ENCODE results near the gene CTNND2.

CTNND2 gene

GRCh38 chr5:11148810-11149539 lies 755.3 kb downstream of the CTNND2 start:
- H3K36me3 ChIP-seq (ENCODE audit: control insufficient read depth in 2 of 2, insufficient read depth in 1 of 2, low read length in 2 of 2) = no peaks in the 10 kb centered on the region
- CTCF ChIA-PET = no interaction called here
- POLR2A ChIA-PET = no interaction called here
- no peaks in the 10 kb centered on the region for H3K9me3 ChIP-seq (ENCODE audit: control insufficient read depth, insufficient read depth, low read depth, low read length)
- TF ChIP-seq GLIS2 (tag by site-specific recombination; IDR thresholded peaks at IDR 0.05) (no peak), ZBTB1 (tag by site-specific recombination; IDR thresholded peaks at IDR 0.05) (no peak), ZNF600 (tag by site-specific recombination; IDR thresholded peaks at IDR 0.05) (no peak)
- H3K27ac ChIP-seq (ENCODE audit: extremely low read depth, low read depth, low read length) = no peak overlapping the region
- H3K4me1 ChIP-seq (ENCODE audit: control insufficient read depth, insufficient read depth, low read length) = no peaks in the 10 kb centered on the region
- no peak overlapping the region for H3K4me3 ChIP-seq (ENCODE audit: low read depth, low read length)

DNA sequence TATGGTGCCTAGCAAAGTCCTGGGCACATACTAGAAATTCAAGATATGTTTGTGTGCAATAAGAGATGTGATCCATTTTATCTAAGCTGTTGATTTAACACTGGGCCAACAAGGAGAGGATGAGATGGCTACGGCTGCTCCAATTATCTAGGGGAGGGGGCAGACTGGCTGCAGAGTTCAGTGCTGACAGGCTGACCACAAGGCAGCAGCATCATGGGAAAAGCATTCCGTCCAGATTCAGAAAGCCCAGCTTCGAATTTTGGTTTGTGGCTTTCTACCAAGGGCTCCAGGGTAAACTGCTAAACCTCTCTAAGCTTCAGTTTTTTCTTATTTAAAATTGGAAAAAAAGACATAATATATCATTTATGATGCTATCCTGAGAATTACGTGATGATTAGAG lies 758.1 kb downstream of the CTNND2 start:
- TF ChIP-seq ZNF660 (tag by site-specific recombination; IDR thresholded peaks at IDR 0.05) (no peak), ZBTB8A (tag by site-specific recombination; IDR thresholded peaks at IDR 0.05) (no peak), ZNF26 (tag by site-specific recombination; IDR thresholded peaks at IDR 0.05) (no peak), ZNF473 (tag by site-specific recombination; IDR thresholded peaks at IDR 0.05) (no peak), ZNF621 (tag by site-specific recombination; IDR thresholded peaks at IDR 0.05) (no peak), SCRT2 (tag by site-specific recombination; IDR thresholded peaks at IDR 0.05) (no peak), ZFP37 (tag by site-specific recombination; IDR thresholded peaks at IDR 0.05) (no peak), OSR2 (tag by site-specific recombination; IDR thresholded peaks at IDR 0.05) (no peak), ZFP41 (tag by site-specific recombination; IDR thresholded peaks at IDR 0.05; ENCODE audit: borderline replicate concordance) (no peak), BCL11B (tag by site-specific recombination; IDR thresholded peaks at IDR 0.05; ENCODE audit: low read depth) (no peak)
- H3K4me3 ChIP-seq (ENCODE audit: low read depth, low read length) = no peak overlapping the region
- ChIA-PET CTCF (interaction anchor here (0.6 kb wide), 1 partner anchor 338 kb away, joined by 3 read pairs; no protein-coding TSS in a partner anchor), POLR2A (no interaction called here)
- no peaks in the 10 kb centered on the region for H3K4me1 ChIP-seq (ENCODE audit: control insufficient read depth, insufficient read depth, low read length)
- no peak overlapping the region for H3K27ac ChIP-seq (ENCODE audit: extremely low read depth, low read depth, low read length)
- H3K9me3 ChIP-seq (ENCODE audit: control insufficient read depth, insufficient read depth, low read depth, low read length) = no peaks in the 10 kb centered on the region
- H3K36me3 ChIP-seq (ENCODE audit: control insufficient read depth in 2 of 2, insufficient read depth in 1 of 2, low read length in 2 of 2) = no peaks in the 10 kb centered on the region

GRCh38 chr5:11143456-11144267 lies 760.6 kb downstream of the CTNND2 start:
- ChIA-PET CTCF (no interaction called here), POLR2A (no interaction called here)
- Histone ChIP-seq H3K36me3 (ENCODE audit: control insufficient read depth in 2 of 2, insufficient read depth in 1 of 2, low read length in 2 of 2) (no peaks in the 10 kb centered on the region), H3K27ac (ENCODE audit: extremely low read depth, low read depth, low read length) (no peak overlapping the region), H3K4me1 (ENCODE audit: control insufficient read depth, insufficient read depth, low read length) (no peaks in the 10 kb centered on the region), H3K9me3 (ENCODE audit: control insufficient read depth, insufficient read depth, low read depth, low read length) (no peaks in the 10 kb centered on the region), H3K4me3 (ENCODE audit: low read depth, low read length) (no peak overlapping the region)
- TF ChIP-seq ZNF701 (tag by site-specific recombination; IDR thresholded peaks at IDR 0.05) = no peak

GRCh38 chr5:11139217-11139865 lies 764.9 kb downstream of the CTNND2 start:
- Histone ChIP-seq H3K4me1 (ENCODE audit: control insufficient read depth, insufficient read depth, low read length) (no peaks in the 10 kb centered on the region), H3K9me3 (ENCODE audit: control insufficient read depth, insufficient read depth, low read depth, low read length) (no peaks in the 10 kb centered on the region), H3K27ac (ENCODE audit: extremely low read depth, low read depth, low read length) (no peak overlapping the region), H3K36me3 (ENCODE audit: control insufficient read depth in 2 of 2, insufficient read depth in 1 of 2, low read length in 2 of 2) (no peaks in the 10 kb centered on the region), H3K4me3 (ENCODE audit: low read depth, low read length) (no peak overlapping the region)
- POLR2A ChIA-PET = no interaction called here
- CTCF ChIA-PET = no interaction called here
- no peak for TF ChIP-seq ZNF626 (tag by site-specific recombination; IDR thresholded peaks at IDR 0.05)
- TF ChIP-seq YY2 (tag by site-specific recombination; IDR thresholded peaks at IDR 0.05) = no peak
- TF ChIP-seq ZNF571 (tag by site-specific recombination; IDR thresholded peaks at IDR 0.05) = no peak
- no peak for TF ChIP-seq ZNF302 (tag by site-specific recombination; IDR thresholded peaks at IDR 0.05; ENCODE audit: low read depth)
- no peak for TF ChIP-seq MZF1 (tag by site-specific recombination; IDR thresholded peaks at IDR 0.05; ENCODE audit: borderline replicate concordance)
- TF ChIP-seq ZNF335 (tag by site-specific recombination; conservative IDR thresholded peaks at IDR 0.05) = no peak
- no peak for TF ChIP-seq ZNF148 (tag by site-specific recombination; IDR thresholded peaks at IDR 0.05; ENCODE audit: borderline replicate concordance)
- no peak for TF ChIP-seq ZSCAN30 (tag by site-specific recombination; IDR thresholded peaks at IDR 0.05)
- no peak for TF ChIP-seq SALL2 (tag by site-specific recombination; IDR thresholded peaks at IDR 0.05; ENCODE audit: borderline replicate concordance)
- TF ChIP-seq ZNF501 (tag by site-specific recombination; IDR thresholded peaks at IDR 0.05) = no peak
